IMR-90 (cell line): Measurements from ENCODE around the gene GPC6. TPM values are rescaled to one million over a fixed set of nuclear protein-coding genes. Genes with fewer than 3 reads are reported as not detected.

Experiments
- ATAC-seq: fragments of 200-7000 bp; cut with Tn5 transposase; 2 replicates; pipeline ENCODE4 v1.9.1; 2020; ENCODE audit warnings: low read depth, mild to moderate bottlenecking, moderate library complexity
- BruUV-seq: library from RNA; stranded (reverse); fragments of 400-500 nt; replicated peaks from 2 replicates; lab custom pipeline; 2021; lab: Mats Ljungman, UMichigan
- CTCF ChIA-PET: fragments of 300-600 bp; formaldehyde crosslinking; extraction: SDS; loops from one replicate; lab custom pipeline; 2021; ENCODE audit warnings: antibody characterized with exemption; lab: Yijun Ruan, JAX
- POLR2A ChIA-PET: fragments of 300-600 bp; sonication (Branson Sonifier 250); formaldehyde crosslinking; loops from one replicate; lab custom pipeline; 2022; ENCODE audit warnings: antibody characterized with exemption; ENCODE audit not compliant: unreplicated experiment; lab: Charles Lee
- DNase-seq: peaks from one replicate; pipeline ENCODE4 v3.0.0; 2013
- H2AFZ ChIP-seq: replicated peaks from 2 replicates; pipeline ENCODE3; 2013; ENCODE audit warnings: low read length, mild to moderate bottlenecking; ENCODE audit not compliant: poor library complexity
- H2AK5ac ChIP-seq: 2 replicates; pipeline ENCODE4 v1.6.1; 2013; ENCODE audit warnings: low read depth, low read length, inconsistent platforms
- H2AK9ac ChIP-seq: replicated peaks from 2 replicates; pipeline ENCODE3; 2013; ENCODE audit warnings: mild to moderate bottlenecking, low read depth, low read length, moderate library complexity; ENCODE audit not compliant: poor library complexity
- H2BK120ac ChIP-seq: 2 replicates; pipeline ENCODE4 v1.6.1; 2013; ENCODE audit warnings: low read depth, low read length, inconsistent platforms
- H2BK15ac ChIP-seq: 3 replicates; pipeline ENCODE4 v1.6.1; 2013; ENCODE audit warnings: low read depth, low read length, inconsistent platforms
- H2BK20ac ChIP-seq: 2 replicates; pipeline ENCODE4 v1.6.1; 2013; ENCODE audit warnings: low read depth, mild to moderate bottlenecking, inconsistent platforms, low read length, moderate library complexity
- H2BK5ac ChIP-seq: 2 replicates; pipeline ENCODE4 v1.6.1; 2013; ENCODE audit warnings: mild to moderate bottlenecking, low read depth, low read length, inconsistent platforms; ENCODE audit not compliant: poor library complexity, severe bottlenecking
- H3K14ac ChIP-seq: replicated peaks from 2 replicates; pipeline ENCODE4 v1.6.1; 2013; ENCODE audit warnings: low read depth, low read length, inconsistent platforms
- H3K18ac ChIP-seq: 2 replicates; pipeline ENCODE4 v1.6.1; 2013; ENCODE audit warnings: low read depth, low read length, control low read depth
- H3K23ac ChIP-seq: 2 replicates; pipeline ENCODE4 v1.6.1; 2013; ENCODE audit warnings: low read depth, low read length, inconsistent platforms
- H3K27ac ChIP-seq: 2 replicates; pipeline ENCODE4 v1.5.1; 2013; ENCODE audit warnings: mild to moderate bottlenecking, control low read depth, low read length; ENCODE audit not compliant: insufficient read depth
- H3K27me3 ChIP-seq: 2 replicates; pipeline ENCODE4 v1.6.1; 2013; ENCODE audit warnings: low read length; ENCODE audit not compliant: control insufficient read depth, insufficient read depth
- H3K36me3 ChIP-seq: 2 replicates; pipeline ENCODE4 v1.6.1; 2013; ENCODE audit warnings: low read length, mixed read lengths; ENCODE audit not compliant: control insufficient read depth, insufficient read depth
- H3K4ac ChIP-seq: 2 replicates; pipeline ENCODE4 v1.6.1; 2013; ENCODE audit warnings: low read depth, low read length, inconsistent platforms
- H3K4me1 ChIP-seq: 2 replicates; pipeline ENCODE4 v1.6.1; 2013; ENCODE audit warnings: low read length, mixed read lengths; ENCODE audit not compliant: control insufficient read depth, insufficient read depth
- H3K4me2 ChIP-seq: 2 replicates; pipeline ENCODE4 v1.6.1; 2013; ENCODE audit warnings: low read depth, mild to moderate bottlenecking, control low read depth, low read length, moderate library complexity
- H3K4me3 ChIP-seq: 2 replicates; pipeline ENCODE4 v1.5.1; 2013; ENCODE audit warnings: low read depth, mild to moderate bottlenecking, control low read depth, low read length, moderate library complexity; ENCODE audit not compliant: insufficient read depth
- H3K56ac ChIP-seq: 2 replicates; pipeline ENCODE4 v1.6.1; 2013; ENCODE audit warnings: low read length, inconsistent platforms; ENCODE audit not compliant: insufficient read depth; ENCODE audit errors: extremely low read depth
- H3K79me1 ChIP-seq, 2 experiments: 2 replicates each; pipeline ENCODE4 v1.6.1; 2013; ENCODE audit warnings: low read length in 2 of 2, inconsistent platforms in 1 of 2, low read depth in 1 of 2
- H3K9ac ChIP-seq: 2 replicates; pipeline ENCODE4 v1.6.1; 2013; ENCODE audit warnings: low read depth, low read length, control low read depth
- H3K9me1 ChIP-seq: 2 replicates; pipeline ENCODE4 v1.6.1; 2013; ENCODE audit warnings: low read length, inconsistent platforms; ENCODE audit not compliant: insufficient read depth
- H3K9me3 ChIP-seq: 2 replicates; pipeline ENCODE4 v1.6.1; 2013; ENCODE audit warnings: low read length; ENCODE audit not compliant: control insufficient read depth, insufficient read depth
- H4K20me1 ChIP-seq: 2 replicates; pipeline ENCODE4 v1.6.1; 2013; ENCODE audit warnings: low read length, inconsistent platforms; ENCODE audit not compliant: insufficient read depth
- H4K5ac ChIP-seq: 2 replicates; pipeline ENCODE4 v1.6.1; 2013; ENCODE audit warnings: mild to moderate bottlenecking, low read depth, low read length, control low read depth
- H4K8ac ChIP-seq, 2 experiments: 2 replicates each; pipeline ENCODE4 v1.6.1; 2013; ENCODE audit warnings: low read depth in 2 of 2, low read length in 2 of 2, control low read depth in 1 of 2, inconsistent platforms in 1 of 2
- H4K91ac ChIP-seq: 2 replicates; pipeline ENCODE4 v1.6.1; 2013; ENCODE audit warnings: low read depth, low read length, inconsistent platforms; ENCODE audit not compliant: insufficient read depth
- CEBPB ChIP-seq: IDR thresholded peaks from 2 replicates; pipeline ENCODE4 v1.6.1; 2012; ENCODE audit warnings: low read depth, low read length, improper control_type of control experiment
- MXI1 ChIP-seq: IDR thresholded peaks from 2 replicates; pipeline ENCODE4 v1.6.1; 2012; ENCODE audit warnings: low read depth, mild to moderate bottlenecking, low read length, moderate library complexity, borderline replicate concordance
- SMC3 ChIP-seq: fragments of 150-350 bp; IDR thresholded peaks from 2 replicates; pipeline ENCODE4 v1.6.1; 2016; ENCODE audit warnings: low read depth, mild to moderate bottlenecking, antibody characterized with exemption, low read length, moderate library complexity
- WGBS, 2 experiments: methylation state at CpG; one replicate each; pipeline versions ENCODE4 v1.1.5 to v1.1.7; 2013; ENCODE audit warnings: missing lambda C conversion rate in 2 of 2; ENCODE audit not compliant: insufficient read length in 1 of 2; ENCODE audit errors: extremely low coverage in 2 of 2; 5-methylcytosine and 5-hydroxymethylcytosine counted together
- dilution Hi-C: fragments of 300-500 bp; cut with HindIII; formaldehyde crosslinking; loops from one replicate; pipeline ENCODE4 v1.14.3; 2018; ENCODE audit warnings: low sequenced_read_pairs; ENCODE audit not compliant: unreplicated experiment
- in situ Hi-C: fragments of 300-500 bp; cut with MboI; formaldehyde crosslinking; loops from 3 replicates; pipeline ENCODE4 v1.14.3; 2019; ENCODE audit warnings: low sequenced_read_pairs, inconsistent platforms, mixed read lengths
- intact Hi-C: fragments of 100-400 bp; cut with micrococcal nuclease; formaldehyde crosslinking; loops from 2 replicates; pipeline ENCODE4 v1.10.0; 2022
- polyA plus RNA-seq, 3 experiments: library from polyadenylated mRNA; depleted of rRNA; stranded (reverse); fragments of >200 nt; gene quantifications; 2 replicates each; pipeline ENCODE4 v1.2.3, GENCODE V29; 2012; ENCODE audit warnings: low replicate concordance in 1 of 3
- total RNA-seq: library from RNA; depleted of rRNA; stranded (reverse); fragments of >200 nt; gene quantifications from 2 replicates; pipeline ENCODE4 v1.2.3, GENCODE V29; 2012

Gene GPC6
- total and polyA plus RNA-seq, 2 of the 4 experiments (the other 2 are of a cell fraction) = 14.9 to 39.4 TPM

- POLR2A ChIA-PET = no interaction called here
Measured at GRCh38 chr13:94291631-94292322, 1065.2 kb downstream of the GPC6 start.

More at GRCh38 chr13:94291631-94292322, 1065.2 kb downstream of the GPC6 start:
- H3K4me2 ChIP-seq = no peak overlapping the region
- dilution Hi-C loops (no loop called here), in situ Hi-C loops (no loop called here), intact Hi-C loops (no loop called here)
- H3K18ac ChIP-seq = no peak overlapping the region
- H3K4me3 ChIP-seq = no peak overlapping the region
- H3K27me3 ChIP-seq = no peaks in the 10 kb centered on the region
- H4K5ac ChIP-seq = no peak overlapping the region
- H2BK120ac ChIP-seq = no peak overlapping the region
- H3K4me1 ChIP-seq = no peaks in the 10 kb centered on the region
- no peak overlapping the region for H3K56ac ChIP-seq
- H4K20me1 ChIP-seq = no peaks in the 10 kb centered on the region
- H3K79me1 ChIP-seq = no peaks in the 10 kb centered on the region
- CTCF ChIA-PET = no interaction called here
- ATAC-seq (no peak), DNase-seq (no peak)
- no peaks in the 10 kb centered on the region for H3K9me1 ChIP-seq
- no peak overlapping the region for H3K14ac ChIP-seq
- no peak overlapping the region for H3K4ac ChIP-seq
- no peak for TF ChIP-seq MXI1
- no peak for TF ChIP-seq SMC3
- TF ChIP-seq CEBPB = 0 out of 2 replicates have a peak, but pooled peaks have one; percentile 33
- no peak overlapping the region for H2AK5ac ChIP-seq
- H2AK9ac ChIP-seq = no peak overlapping the region
- WGBS, 2 experiments = no CpG with 5 or more reads among the region's 5 CpGs
- no peak overlapping the region for H2AFZ ChIP-seq
- H2BK15ac ChIP-seq = no peak overlapping the region
- H3K36me3 ChIP-seq = no peaks in the 10 kb centered on the region
- H3K27ac ChIP-seq = no peak overlapping the region
- no peak overlapping the region for H2BK5ac ChIP-seq
- no peak overlapping the region for H4K8ac ChIP-seq
- H2BK20ac ChIP-seq = no peak overlapping the region
- no peak overlapping the region for H3K9ac ChIP-seq
- no peak overlapping the region for H3K23ac ChIP-seq
- no peak overlapping the region for H4K91ac ChIP-seq
- no peaks in the 10 kb centered on the region for H3K9me3 ChIP-seq
- no TSS peak for BruUV-seq
